Activated CD8-positive, alpha-beta memory T cell treated with anti-CD3 and anti-CD28 coated beads, Interleukin-2, amount 50 U/mL, for 24 hours (primary cell): ENCODE measurements around the gene OR6Y1.

ENCODE experiments used
- DNase-seq: peaks from one replicate; pipeline ENCODE4 v3.0.0-alpha.2; 2020; ENCODE audit errors: extremely low read depth

Gene OR6Y1

GRCh38 chr1:158506369-158506987 is 47.7 kb downstream of the OR6Y1 start:
- DNase-seq, result peak; percentile 6

GRCh38 chr1:158496374-158496773 is 57.8 kb downstream of the OR6Y1 start:
- DNase-seq, result no peak

- no peak for DNase-seq
Measured at GRCh38 chr1:158494796-158495195, 59.4 kb downstream of the OR6Y1 start.
